ENCODE measurements around the gene CEP85L. TPM values are rescaled to one million over a fixed set of nuclear protein-coding genes. Genes with fewer than 3 reads are reported as not detected.

The CEP85L gene
- total and polyA plus RNA-seq, 2 donors (not counting 1 experiment from before 2014, with no cell fraction given), result 7.3 to 22.0 TPM

GRCh38 chr6:118621799-118622470 lies 29.5 kb downstream of the CEP85L start:
- Histone ChIP-seq H3K9me3 (ENCODE audit: control insufficient read depth, insufficient read depth, low read depth, low read length) (no peaks in the 10 kb centered on the region), H3K9ac (ENCODE audit: insufficient read depth, low read length) (no peak overlapping the region), H3K79me2 (ENCODE audit: control insufficient read depth, insufficient read depth, low read length) (peaks cover 62% of the 10 kb centered on the region), H3K27me3 (ENCODE audit: control insufficient read depth, insufficient read depth, low read length) (no peaks in the 10 kb centered on the region), H4K20me1 (ENCODE audit: control insufficient read depth, extremely low read depth, insufficient read depth, low read length) (no peaks in the 10 kb centered on the region), H3K4me1 (ENCODE audit: control insufficient read depth, extremely low read depth, insufficient read depth, low read length) (no peaks in the 10 kb centered on the region), H3K27ac (ENCODE audit: insufficient read depth, low read length) (no peak overlapping the region), H3K4me3 (replicated peaks in 1 of 4; ENCODE audit: control extremely low read depth in 1 of 4, insufficient read depth in 1 of 4, low read depth in 3 of 4, low read length in 4 of 4) (no peak overlapping the region), H2AFZ (ENCODE audit: low read length) (no peak overlapping the region), H3K4me2 (ENCODE audit: extremely low read depth, insufficient read depth, low read length) (no peak overlapping the region), H3K36me3 (ENCODE audit: control insufficient read depth, insufficient read depth, low read length) (no peaks in the 10 kb centered on the region)
- TF ChIP-seq CTCF (conservative IDR thresholded peaks at IDR 0.05 in 1 of 2, IDR thresholded peaks at IDR 0.05 in 1 of 2; ENCODE audit: low read depth in 1 of 2, low read length in 2 of 2), result no peak
- TF ChIP-seq EZH2 (IDR thresholded peaks at IDR 0.05; ENCODE audit: low read length, missing control alignments), result no peak
- DNase-seq (ENCODE audit: low read depth in 2 of 2), result peak in 1 of 2 donors; percentile 58

- no peaks in the 10 kb centered on the region for H3K27me3 ChIP-seq (ENCODE audit: control insufficient read depth, insufficient read depth, low read length)
- peaks cover 57% of the 10 kb centered on the region for H3K79me2 ChIP-seq (ENCODE audit: control insufficient read depth, insufficient read depth, low read length)
- H3K9ac ChIP-seq (ENCODE audit: insufficient read depth, low read length), result no peak overlapping the region
- no peak overlapping the region for H3K27ac ChIP-seq (ENCODE audit: insufficient read depth, low read length)
- H2AFZ ChIP-seq (ENCODE audit: low read length), result no peak overlapping the region
- H3K36me3 ChIP-seq (ENCODE audit: control insufficient read depth, insufficient read depth, low read length), result no peaks in the 10 kb centered on the region
- no peak overlapping the region for H3K4me3 ChIP-seq (replicated peaks in 1 of 4; ENCODE audit: control extremely low read depth in 1 of 4, insufficient read depth in 1 of 4, low read depth in 3 of 4, low read length in 4 of 4)
- TF ChIP-seq EZH2 (IDR thresholded peaks at IDR 0.05; ENCODE audit: low read length, missing control alignments), result no peak
- no peaks in the 10 kb centered on the region for H4K20me1 ChIP-seq (ENCODE audit: control insufficient read depth, extremely low read depth, insufficient read depth, low read length)
- H3K9me3 ChIP-seq (ENCODE audit: control insufficient read depth, insufficient read depth, low read depth, low read length), result no peaks in the 10 kb centered on the region
- DNase-seq (ENCODE audit: low read depth in 2 of 2), result no peak
- H3K4me1 ChIP-seq (ENCODE audit: control insufficient read depth, extremely low read depth, insufficient read depth, low read length), result no peaks in the 10 kb centered on the region
- H3K4me2 ChIP-seq (ENCODE audit: extremely low read depth, insufficient read depth, low read length), result no peak overlapping the region
Measured at GRCh38 chr6:118620202-118620601, 31.2 kb downstream of the CEP85L start.

GRCh38 chr6:118618676-118619377 lies 32.6 kb downstream of the CEP85L start:
- H3K9ac ChIP-seq (ENCODE audit: insufficient read depth, low read length), result no peak overlapping the region
- DNase-seq (ENCODE audit: low read depth in 2 of 2), result peak; percentile 19 to 38
- TF ChIP-seq CTCF (conservative IDR thresholded peaks at IDR 0.05 in 1 of 2, IDR thresholded peaks at IDR 0.05 in 1 of 2; ENCODE audit: low read depth in 1 of 2, low read length in 2 of 2) (peak; percentile 79 to 95), EZH2 (IDR thresholded peaks at IDR 0.05; ENCODE audit: low read length, missing control alignments) (no peak)
- H3K4me3 ChIP-seq (replicated peaks in 1 of 4; ENCODE audit: control extremely low read depth in 1 of 4, insufficient read depth in 1 of 4, low read depth in 3 of 4, low read length in 4 of 4), result no peak overlapping the region
- H2AFZ ChIP-seq (ENCODE audit: low read length), result no peak overlapping the region
- no peaks in the 10 kb centered on the region for H3K36me3 ChIP-seq (ENCODE audit: control insufficient read depth, insufficient read depth, low read length)
- H3K4me2 ChIP-seq (ENCODE audit: extremely low read depth, insufficient read depth, low read length), result no peak overlapping the region
- no peaks in the 10 kb centered on the region for H4K20me1 ChIP-seq (ENCODE audit: control insufficient read depth, extremely low read depth, insufficient read depth, low read length)
- H3K27me3 ChIP-seq (ENCODE audit: control insufficient read depth, insufficient read depth, low read length), result no peaks in the 10 kb centered on the region
- peaks cover 49% of the 10 kb centered on the region for H3K79me2 ChIP-seq (ENCODE audit: control insufficient read depth, insufficient read depth, low read length)
- H3K9me3 ChIP-seq (ENCODE audit: control insufficient read depth, insufficient read depth, low read depth, low read length), result no peaks in the 10 kb centered on the region
- H3K27ac ChIP-seq (ENCODE audit: insufficient read depth, low read length), result no peak overlapping the region
- no peaks in the 10 kb centered on the region for H3K4me1 ChIP-seq (ENCODE audit: control insufficient read depth, extremely low read depth, insufficient read depth, low read length)

Measured in fibroblast of lung (primary cell).